Measurements from ENCODE around the gene TMCO1.
"Not testable (repeated sequence)": the region's sequence is repeated elsewhere in the genome, so short reads cannot be mapped to it uniquely, and the experiment has no call there.

The TMCO1 gene

GRCh38 chr1:165744913-165745312 lies 23.8 kb downstream of the TMCO1 start:
- not testable (repeated sequence) for DNase-seq

GRCh38 chr1:165742194-165742593 lies 26.5 kb downstream of the TMCO1 start:
- no peak for DNase-seq

- no peak for DNase-seq
Observed at GRCh38 chr1:165738794-165739193, 29.9 kb downstream of the TMCO1 start.

- DNase-seq, result no peak
Observed at GRCh38 chr1:165737196-165737595, 31.5 kb downstream of the TMCO1 start.

- no peak for DNase-seq
Observed at GRCh38 chr1:165734906-165735305, 33.8 kb downstream of the TMCO1 start.

GRCh38 chr1:165726841-165727240 lies 41.8 kb downstream of the TMCO1 start:
- no peak for DNase-seq

- DNase-seq, result no peak
Observed at GRCh38 chr1:165726169-165726568, 42.5 kb downstream of the TMCO1 start.

GRCh38 chr1:165717918-165718515 lies 50.7 kb downstream of the TMCO1 start:
- peak in 5 of 14 donors; percentile 2 to 13 (median 8) for DNase-seq

- not testable (repeated sequence) for DNase-seq
Observed at GRCh38 chr1:165716265-165717051, 52.2 kb downstream of the TMCO1 start.

GRCh38 chr1:165712764-165713163 lies 55.9 kb downstream of the TMCO1 start:
- no peak for DNase-seq

GRCh38 chr1:165707984-165708706 lies 60.5 kb downstream of the TMCO1 start:
- DNase-seq, result no peak

GRCh38 chr1:165703648-165704047 lies 65.0 kb downstream of the TMCO1 start:
- DNase-seq, result no peak

- DNase-seq, result peak in 1 of 14 donors; percentile 2
Observed at GRCh38 chr1:165701922-165702321, 66.7 kb downstream of the TMCO1 start.

- no peak for DNase-seq
Observed at GRCh38 chr1:165699577-165699976, 69.1 kb downstream of the TMCO1 start.

- no peak for DNase-seq
Observed at GRCh38 chr1:165698761-165699052, 70.0 kb downstream of the TMCO1 start.

- peak; percentile 56 to 91 (median 80) for DNase-seq
Observed at GRCh38 chr1:165697881-165698760, 70.5 kb downstream of the TMCO1 start, which contains the start of gene ALDH9A1. Gene ALDH9A1 (minus strand): TSS chr1:165698562. CDS start chr1:165698558, 4 bp downstream.

GRCh38 chr1:165697491-165697880 lies 71.2 kb downstream of the TMCO1 start:
- peak in 2 of 14 donors; percentile 20 to 30 for DNase-seq

GRCh38 chr1:165696625-165697100 lies 72.0 kb downstream of the TMCO1 start:
- peak in 3 of 14 donors; percentile 1 to 21 (median 5) for DNase-seq

- DNase-seq, result no peak
Observed at GRCh38 chr1:165695031-165695430, 73.6 kb downstream of the TMCO1 start.

- no peak for DNase-seq
Observed at GRCh38 chr1:165688046-165688445, 80.6 kb downstream of the TMCO1 start.

- no peak for DNase-seq
Observed at GRCh38 chr1:165686971-165687433, 81.7 kb downstream of the TMCO1 start.
